AG04449 (cell line): Measurements from ENCODE around the gene FAM78B.

Experiments
- CTCF ChIA-PET: fragments of 350-600 bp; formaldehyde crosslinking; extraction: SDS; loops from one replicate; lab custom pipeline; 2021; ENCODE audit warnings: antibody characterized with exemption; lab: Yijun Ruan, JAX
- POLR2A ChIA-PET: fragments of 400-600, 350-600 bp; formaldehyde crosslinking; extraction: SDS; loops from one replicate; lab custom pipeline; 2020; ENCODE audit warnings: antibody characterized with exemption, inconsistent platforms; lab: Yijun Ruan, JAX
- DNase-seq: peaks from one replicate; pipeline ENCODE4 v3.0.0-alpha.2; 2010; ENCODE audit warnings: low read depth, low spot score
- H3K4me3 ChIP-seq: 2 replicates; pipeline ENCODE4 v1.5.1; 2011; ENCODE audit warnings: low read depth, mild to moderate bottlenecking, control low read depth, low read length
- TF ChIP-seq, protein P1 (sequence below): IDR thresholded peaks from one replicate; pipeline ENCODE4 v1.5.1; 2011; ENCODE audit warnings: mild to moderate bottlenecking, moderate library complexity, low read length, control low read depth, inconsistent platforms; ENCODE audit not compliant: insufficient read depth; ENCODE audit errors: missing control alignments

FAM78B gene

DNA sequence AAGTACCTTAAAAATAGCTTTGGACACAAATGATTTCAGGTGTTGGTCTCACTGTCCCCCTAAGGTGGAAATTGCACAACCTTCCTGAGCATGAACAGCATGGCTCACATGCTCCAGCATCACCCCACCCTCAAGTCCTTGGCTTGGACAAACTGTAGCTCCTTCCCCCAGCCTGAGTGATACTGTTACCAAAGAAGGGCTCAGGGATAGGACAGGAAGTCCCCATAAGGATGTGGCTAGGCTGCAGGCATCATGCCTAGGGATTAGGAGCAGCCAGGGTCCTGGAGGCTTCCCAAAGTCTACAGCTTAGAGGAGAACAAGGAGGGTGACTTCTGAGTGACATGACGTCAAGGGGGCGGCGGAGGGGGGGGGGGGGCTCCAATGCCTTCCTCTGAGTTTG is 10.1 kb downstream of the FAM78B start:
- no peak overlapping the region for H3K4me3 ChIP-seq
- POLR2A ChIA-PET: no interaction called here
- TF ChIP-seq, protein P1, sequence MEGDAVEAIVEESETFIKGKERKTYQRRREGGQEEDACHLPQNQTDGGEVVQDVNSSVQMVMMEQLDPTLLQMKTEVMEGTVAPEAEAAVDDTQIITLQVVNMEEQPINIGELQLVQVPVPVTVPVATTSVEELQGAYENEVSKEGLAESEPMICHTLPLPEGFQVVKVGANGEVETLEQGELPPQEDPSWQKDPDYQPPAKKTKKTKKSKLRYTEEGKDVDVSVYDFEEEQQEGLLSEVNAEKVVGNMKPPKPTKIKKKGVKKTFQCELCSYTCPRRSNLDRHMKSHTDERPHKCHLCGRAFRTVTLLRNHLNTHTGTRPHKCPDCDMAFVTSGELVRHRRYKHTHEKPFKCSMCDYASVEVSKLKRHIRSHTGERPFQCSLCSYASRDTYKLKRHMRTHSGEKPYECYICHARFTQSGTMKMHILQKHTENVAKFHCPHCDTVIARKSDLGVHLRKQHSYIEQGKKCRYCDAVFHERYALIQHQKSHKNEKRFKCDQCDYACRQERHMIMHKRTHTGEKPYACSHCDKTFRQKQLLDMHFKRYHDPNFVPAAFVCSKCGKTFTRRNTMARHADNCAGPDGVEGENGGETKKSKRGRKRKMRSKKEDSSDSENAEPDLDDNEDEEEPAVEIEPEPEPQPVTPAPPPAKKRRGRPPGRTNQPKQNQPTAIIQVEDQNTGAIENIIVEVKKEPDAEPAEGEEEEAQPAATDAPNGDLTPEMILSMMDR: no peak
- DNase-seq: no peak
- CTCF ChIA-PET: no interaction called here

- POLR2A ChIA-PET: no interaction called here
- CTCF ChIA-PET: no interaction called here
- no peak for DNase-seq
- no peak overlapping the region for H3K4me3 ChIP-seq
- TF ChIP-seq, protein P1: no peak
These were observed 11.7 kb downstream of the FAM78B start for GRCh38 chr1:166155108-166155507.

- TF ChIP-seq, protein P1: no peak
- ChIA-PET POLR2A (no interaction called here), CTCF (no interaction called here)
- DNase-seq: no peak
- H3K4me3 ChIP-seq: no peak overlapping the region
These were observed 13.1 kb downstream of the FAM78B start for GRCh38 chr1:166153525-166154314.

GRCh38 chr1:166152978-166153377 is 13.8 kb downstream of the FAM78B start:
- no peak overlapping the region for H3K4me3 ChIP-seq
- TF ChIP-seq, protein P1: no peak
- ChIA-PET POLR2A (no interaction called here), CTCF (no interaction called here)
- no peak for DNase-seq

DNA sequence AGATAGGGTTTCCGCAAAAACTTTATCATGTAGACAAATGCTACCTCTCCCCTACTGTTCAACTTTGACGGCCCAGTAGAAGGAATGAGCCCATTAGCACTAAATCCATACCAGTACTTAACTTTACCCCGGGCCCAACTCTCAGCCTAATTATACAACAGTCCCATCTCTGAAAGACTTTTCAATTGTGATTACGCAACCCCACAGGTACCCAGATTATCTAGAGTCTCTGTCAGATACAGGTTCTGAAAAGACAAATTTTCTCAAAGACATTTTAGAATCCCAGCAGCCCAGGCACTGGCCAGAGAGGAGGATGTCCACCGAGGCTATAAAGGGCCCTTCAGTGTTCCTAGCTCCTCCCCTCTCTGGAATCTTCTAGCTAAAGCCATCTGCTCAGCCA is 15.0 kb downstream of the FAM78B start:
- DNase-seq: no peak
- no peak overlapping the region for H3K4me3 ChIP-seq
- POLR2A ChIA-PET: no interaction called here
- TF ChIP-seq, protein P1: no peak
- CTCF ChIA-PET: no interaction called here

DNA sequence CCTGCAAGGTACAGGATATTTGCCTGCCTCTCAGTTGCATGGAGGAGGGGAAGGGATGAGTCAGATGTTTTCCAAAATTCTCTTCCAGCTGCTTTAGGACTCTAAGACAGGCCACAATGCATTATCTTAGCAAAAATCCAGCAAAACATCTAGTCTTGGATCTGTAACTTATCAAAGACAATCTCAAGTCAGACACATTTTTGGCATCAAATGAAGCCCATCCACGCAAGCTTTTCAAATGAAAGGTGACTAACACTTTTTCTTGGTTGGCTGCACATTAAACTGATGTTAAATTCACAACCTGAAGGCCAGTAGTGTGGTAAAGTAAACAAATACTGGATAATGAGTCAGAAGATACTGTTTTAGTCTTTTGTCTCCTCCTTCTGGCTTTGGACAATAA is 21.3 kb downstream of the FAM78B start:
- no peak overlapping the region for H3K4me3 ChIP-seq
- TF ChIP-seq, protein P1: no peak
- POLR2A ChIA-PET: no interaction called here
- CTCF ChIA-PET: no interaction called here
- DNase-seq: no peak
